Raji (cell line): ENCODE data around the gene FAM114A2.
A peak's percentile ranks its signal among the peaks of the same experiment; 100 is the strongest.

Source experiments
- POLR2A ChIP-seq: IDR thresholded peaks from 2 replicates; pipeline ENCODE4 v1.6.1; 2011; ENCODE audit warnings: low read depth, low read length, control low read depth; ENCODE audit not compliant: insufficient read depth

The FAM114A2 gene

GRCh38 chr5:154038707-154039457, at the start of gene FAM114A2, which contains the start of gene MFAP3:
FAM114A2 (minus strand) TSS chr5:154038910; CDS start chr5:154034953, 3,957 bp downstream.
MFAP3 (plus strand) TSS chr5:154038967; CDS start chr5:154049723, 10,756 bp downstream.
- peak; percentile 87 for TF ChIP-seq POLR2A

- TF ChIP-seq POLR2A, result no peak
These were observed 48.5 kb upstream of the FAM114A2 start for GRCh38 chr5:154087260-154087659.

GRCh38 chr5:154086641-154087040, 47.9 kb upstream of the FAM114A2 start:
- no peak for TF ChIP-seq POLR2A

- TF ChIP-seq POLR2A, result no peak
These were observed 47.4 kb upstream of the FAM114A2 start for GRCh38 chr5:154086146-154086545.

- no peak for TF ChIP-seq POLR2A
These were observed 45.4 kb upstream of the FAM114A2 start for GRCh38 chr5:154084062-154084639.

- TF ChIP-seq POLR2A, result no peak
These were observed 42.5 kb upstream of the FAM114A2 start for GRCh38 chr5:154081246-154081645.

- no peak for TF ChIP-seq POLR2A
These were observed 39.6 kb upstream of the FAM114A2 start for GRCh38 chr5:154078272-154078671.

GRCh38 chr5:154077696-154078095, 39.0 kb upstream of the FAM114A2 start:
- no peak for TF ChIP-seq POLR2A

- no peak for TF ChIP-seq POLR2A
These were observed 37.7 kb upstream of the FAM114A2 start for GRCh38 chr5:154076240-154076922.

GRCh38 chr5:154072414-154073171, 33.9 kb upstream of the FAM114A2 start:
- TF ChIP-seq POLR2A, result no peak

- TF ChIP-seq POLR2A, result no peak
These were observed 33.2 kb upstream of the FAM114A2 start for GRCh38 chr5:154071799-154072413.

- TF ChIP-seq POLR2A, result no peak
These were observed 27.3 kb upstream of the FAM114A2 start for GRCh38 chr5:154065971-154066370.

GRCh38 chr5:154063372-154063771, 24.7 kb upstream of the FAM114A2 start:
- no peak for TF ChIP-seq POLR2A

- TF ChIP-seq POLR2A, result no peak
These were observed 21.9 kb upstream of the FAM114A2 start for GRCh38 chr5:154060606-154061005.

- TF ChIP-seq POLR2A, result no peak
These were observed 20.9 kb upstream of the FAM114A2 start for GRCh38 chr5:154059583-154059982.
